GM12892 (cell line): ENCODE measurements around the gene AGPAT4.

Experiments used
- POLR2A ChIP-seq: IDR thresholded peaks from 2 replicates; pipeline ENCODE4 v1.6.1; 2011; ENCODE audit warnings: low read depth, low read length, control low read depth
- POLR2AphosphoS5 ChIP-seq: IDR thresholded peaks from 2 replicates; pipeline ENCODE4 v1.6.1; 2011; ENCODE audit warnings: low read depth, low read length, control low read depth
- TAF1 ChIP-seq: IDR thresholded peaks from 2 replicates; pipeline ENCODE4 v1.6.1; 2011; ENCODE audit warnings: low read depth, mild to moderate bottlenecking, control low read depth, low read length, borderline replicate concordance

GRCh38 chr6:161272635-161273273 is 1.1 kb downstream of the AGPAT4 start:
- TF ChIP-seq POLR2AphosphoS5: no peak
- no peak for TF ChIP-seq TAF1
- no peak for TF ChIP-seq POLR2A
